Globus pallidus (tissue), 1 donor: ENCODE results near the gene KIF2B.
"Not testable (repeated sequence)": the region's sequence is repeated elsewhere in the genome, so short reads cannot be mapped to it uniquely, and the experiment has no call there.

Experiments
- DNase-seq: peaks from one replicate; pipeline ENCODE4 v3.0.0-alpha.2; 2015; ENCODE audit warnings: low spot score

Gene KIF2B

GRCh38 chr17:53822764-53823163 is at the start of gene KIF2B:
TSS of gene KIF2B (plus strand) at chr17:53822927. CDS start at chr17:53823034, 107 bp downstream.
- DNase-seq, result no peak

DNA sequence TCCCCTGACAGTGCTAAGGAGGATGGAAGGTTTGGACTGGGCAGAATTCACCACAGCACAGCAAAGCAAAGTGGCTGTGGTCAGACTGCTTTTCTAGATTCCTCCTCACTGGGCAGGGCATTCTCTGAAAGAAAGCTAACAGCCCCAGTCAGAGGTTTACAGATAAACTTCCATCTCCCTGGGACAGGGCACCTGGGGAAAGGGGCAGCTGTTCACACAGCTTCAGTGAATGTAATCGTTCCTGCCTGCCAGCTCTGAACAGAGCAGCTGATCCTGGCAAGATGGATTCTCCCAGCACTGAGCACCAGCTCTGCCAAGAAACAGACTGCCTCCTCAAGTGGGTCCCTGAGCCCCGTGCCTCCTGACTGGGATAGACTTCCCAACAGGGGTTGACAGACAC is 42.4 kb upstream of the KIF2B start:
- DNase-seq, result no peak

DNA sequence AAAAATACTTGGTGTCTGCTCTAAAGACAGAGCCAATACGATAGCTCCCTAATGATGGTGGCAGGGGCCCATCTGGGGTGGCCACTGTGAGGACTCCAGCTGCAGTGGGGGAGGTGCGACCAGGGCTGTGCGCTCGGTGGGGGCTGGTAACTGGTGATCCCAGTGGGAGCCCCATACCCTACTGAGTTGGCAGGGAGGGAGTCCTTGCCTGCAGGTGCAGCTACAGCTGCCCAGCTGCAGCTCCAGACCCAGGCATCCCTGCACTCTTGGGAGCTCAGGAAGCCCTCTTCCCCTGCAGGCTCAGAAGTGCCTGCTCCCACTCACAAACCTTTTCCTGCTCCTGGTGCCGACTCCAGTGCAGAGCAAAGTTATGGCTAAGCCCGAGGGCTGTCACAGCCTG is 31.2 kb upstream of the KIF2B start:
- DNase-seq, result no peak

DNA sequence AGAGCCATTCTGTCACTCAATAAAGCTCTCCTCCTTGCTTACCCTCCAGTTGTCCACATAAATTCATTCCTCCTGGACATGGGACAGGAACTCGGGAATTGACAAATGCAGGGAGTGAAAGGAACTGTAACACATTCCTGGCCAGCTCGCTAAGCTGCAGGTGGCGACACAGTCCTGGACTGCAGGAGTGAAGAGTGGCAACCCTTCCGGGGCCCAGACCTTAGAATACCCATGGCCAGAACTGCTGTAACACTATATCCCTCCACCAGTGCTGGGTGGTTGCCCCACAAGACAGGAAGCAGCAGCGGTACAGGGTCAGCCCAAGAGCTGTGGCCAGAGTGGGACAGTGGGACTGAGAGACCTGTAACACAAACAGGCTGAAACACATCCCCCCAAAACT is 30.3 kb upstream of the KIF2B start:
- no peak for DNase-seq

DNA sequence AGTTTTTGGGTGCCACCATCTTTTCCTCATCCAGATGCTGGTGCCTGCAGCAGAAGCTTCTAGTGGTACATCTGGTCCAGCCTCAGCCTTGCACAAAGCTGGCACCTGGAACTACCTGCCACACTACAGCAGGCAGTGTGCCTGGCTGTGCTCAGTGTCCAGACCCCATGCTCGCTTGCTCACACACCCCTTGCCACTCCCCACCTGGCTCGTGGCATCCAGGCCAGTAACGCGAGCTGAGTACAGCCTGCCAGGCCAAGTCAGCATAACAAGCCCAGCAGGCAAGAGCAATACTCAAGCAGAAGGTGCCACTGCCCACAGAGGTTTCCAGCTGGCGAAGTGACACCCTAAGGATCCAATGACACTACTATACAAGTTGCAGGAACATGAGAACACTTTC is 29.7 kb upstream of the KIF2B start:
- no peak for DNase-seq

- DNase-seq, result no peak
These were observed 27.9 kb upstream of the KIF2B start for GRCh38 chr17:53794875-53795274.

DNA sequence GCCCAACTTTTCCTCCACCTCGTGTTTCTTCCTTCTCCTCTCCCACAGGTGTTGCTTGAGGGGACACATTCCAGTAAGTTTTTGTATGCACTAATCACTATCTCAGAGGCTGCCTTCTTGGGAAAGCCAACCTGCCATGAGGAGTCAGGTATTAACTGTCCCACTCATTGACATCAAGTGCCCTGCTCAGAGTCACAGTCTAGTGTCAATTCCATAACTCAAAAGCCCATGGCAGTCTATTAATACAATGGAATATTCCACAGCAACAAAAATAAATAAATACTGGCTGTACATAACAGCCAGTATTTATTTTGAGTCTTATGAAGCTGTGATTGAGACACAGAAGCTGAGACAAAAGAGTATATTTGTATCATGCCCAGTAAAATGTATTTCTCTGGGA is 26.1 kb upstream of the KIF2B start:
- no peak for DNase-seq

- DNase-seq, result no peak
These were observed 25.2 kb upstream of the KIF2B start for GRCh38 chr17:53797501-53797900.

DNA sequence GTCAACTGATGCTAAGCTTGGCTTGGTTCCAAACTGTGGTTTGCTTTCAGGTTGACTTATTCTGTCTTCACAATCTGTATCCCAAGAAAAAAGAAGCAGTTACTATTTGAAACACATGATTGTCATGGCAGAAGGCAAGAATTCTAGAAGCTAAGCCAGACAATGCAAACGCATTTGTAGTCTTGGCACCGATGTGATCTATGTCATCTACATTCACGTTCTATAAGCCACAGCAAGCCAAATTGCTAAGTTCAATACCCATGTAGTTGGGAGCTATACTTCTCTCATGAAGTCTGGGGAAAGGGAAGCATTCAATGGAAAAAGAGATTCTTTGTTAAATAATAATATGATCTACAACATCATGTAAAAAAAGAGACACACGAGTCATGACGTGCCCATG is 18.3 kb upstream of the KIF2B start:
- DNase-seq, result no peak

- DNase-seq, result no peak
These were observed 16.3 kb upstream of the KIF2B start for GRCh38 chr17:53806473-53806872.

DNA sequence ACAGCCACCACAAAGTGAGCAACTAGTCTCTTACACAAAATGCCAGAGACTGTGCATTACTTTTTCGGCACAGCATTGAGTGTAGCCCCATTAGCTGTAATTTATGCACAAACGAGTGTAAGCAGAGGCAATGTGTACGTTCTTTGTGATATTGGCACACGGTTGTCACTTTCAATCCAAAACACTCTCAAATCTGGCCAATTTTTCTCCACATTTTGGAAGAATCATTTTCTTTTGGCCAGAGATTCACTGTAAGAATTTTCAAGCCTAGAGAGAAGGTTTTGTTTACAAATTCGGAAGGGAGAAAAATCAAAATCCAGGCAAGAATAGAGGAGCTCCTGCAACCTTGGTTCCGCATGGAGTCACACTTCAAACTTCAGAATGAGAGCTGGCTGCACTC is 15.4 kb upstream of the KIF2B start:
- DNase-seq, result no peak

DNA sequence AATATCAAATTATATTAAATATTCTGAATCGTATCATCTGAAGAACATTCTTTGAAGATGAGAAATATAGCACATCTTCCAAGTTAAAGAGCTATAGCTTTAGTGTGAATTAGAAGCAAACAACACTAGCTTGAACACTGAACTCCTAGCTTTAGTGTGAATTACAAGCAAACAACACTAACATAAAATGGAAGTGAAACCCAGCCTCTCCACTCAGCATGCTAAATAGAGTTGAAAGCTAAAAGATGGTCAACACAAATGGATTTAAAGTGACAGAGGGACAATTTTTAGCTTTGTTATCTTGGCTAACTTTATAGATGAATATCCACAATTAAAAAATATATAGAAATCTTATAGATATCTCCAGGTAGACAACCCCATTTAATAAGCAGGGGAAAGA is 4.5 kb upstream of the KIF2B start:
- no peak for DNase-seq

- DNase-seq, result no peak
These were observed 3.8 kb upstream of the KIF2B start for GRCh38 chr17:53818929-53819328.

GRCh38 chr17:53819956-53820355 is 2.8 kb upstream of the KIF2B start:
- no peak for DNase-seq

DNA sequence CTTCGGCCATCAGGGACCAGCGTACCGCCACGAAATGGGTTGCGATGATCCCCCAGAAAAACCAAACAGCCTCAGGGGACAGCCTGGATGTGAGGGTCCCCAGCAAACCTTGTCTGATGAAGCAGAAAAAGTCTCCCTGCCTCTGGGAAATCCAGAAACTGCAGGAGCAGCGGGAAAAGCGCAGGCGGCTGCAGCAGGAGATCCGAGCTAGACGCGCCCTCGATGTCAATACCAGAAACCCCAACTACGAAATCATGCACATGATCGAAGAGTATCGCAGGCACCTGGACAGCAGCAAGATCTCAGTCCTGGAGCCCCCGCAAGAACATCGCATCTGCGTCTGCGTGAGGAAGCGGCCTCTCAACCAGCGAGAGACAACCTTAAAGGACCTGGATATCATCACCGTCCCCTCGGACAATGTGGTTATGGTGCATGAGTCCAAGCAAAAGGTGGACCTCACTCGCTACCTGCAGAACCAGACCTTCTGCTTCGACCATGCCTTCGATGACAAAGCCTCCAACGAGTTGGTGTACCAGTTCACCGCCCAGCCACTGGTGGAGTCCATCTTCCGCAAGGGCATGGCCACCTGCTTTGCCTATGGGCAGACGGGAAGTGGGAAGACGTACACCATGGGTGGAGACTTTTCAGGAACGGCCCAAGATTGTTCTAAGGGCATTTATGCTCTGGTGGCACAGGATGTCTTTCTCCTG is 769 bp downstream of the KIF2B start:
- no peak for DNase-seq

DNA sequence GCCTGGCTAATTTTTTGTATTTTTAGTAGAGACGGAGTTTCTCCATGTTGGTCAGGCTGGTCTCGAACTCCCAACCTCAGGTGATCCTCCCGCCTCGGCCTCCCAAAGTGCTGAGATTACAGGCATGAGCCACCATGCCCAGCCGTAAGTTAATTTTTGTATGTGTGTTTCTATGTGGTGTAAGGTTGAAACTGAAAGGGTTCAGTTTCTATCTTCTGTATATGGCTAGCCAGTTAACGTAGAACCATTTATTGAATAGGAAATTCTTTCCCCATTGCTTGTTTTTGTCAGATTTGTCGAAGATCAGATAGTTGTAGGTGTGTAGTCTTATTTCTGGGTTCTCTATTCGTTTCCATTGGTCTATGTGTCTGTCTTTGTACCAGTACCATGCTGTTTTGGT is 12.0 kb downstream of the KIF2B start:
- not testable (repeated sequence) for DNase-seq

DNA sequence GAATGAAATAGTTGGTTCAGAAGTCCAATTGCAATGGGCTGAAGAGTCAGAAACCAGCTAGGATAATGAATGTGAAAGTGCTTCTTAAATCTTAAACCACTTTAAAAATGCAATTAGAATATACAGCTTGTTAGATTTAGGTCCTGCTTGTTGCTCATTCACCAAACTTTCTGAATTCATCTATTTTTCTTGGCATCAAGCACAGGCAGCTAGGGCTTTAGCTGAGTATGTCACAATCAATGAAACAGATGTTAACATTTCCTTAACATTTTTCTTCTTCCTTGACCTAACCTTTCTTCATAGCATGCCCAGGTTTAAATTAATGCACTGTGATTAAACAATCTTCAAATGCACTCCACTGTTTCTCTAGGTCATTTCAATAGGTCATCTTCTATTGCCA is 14.4 kb downstream of the KIF2B start:
- no peak for DNase-seq

- DNase-seq, result no peak
These were observed 21.9 kb downstream of the KIF2B start for GRCh38 chr17:53844491-53845107.

DNA sequence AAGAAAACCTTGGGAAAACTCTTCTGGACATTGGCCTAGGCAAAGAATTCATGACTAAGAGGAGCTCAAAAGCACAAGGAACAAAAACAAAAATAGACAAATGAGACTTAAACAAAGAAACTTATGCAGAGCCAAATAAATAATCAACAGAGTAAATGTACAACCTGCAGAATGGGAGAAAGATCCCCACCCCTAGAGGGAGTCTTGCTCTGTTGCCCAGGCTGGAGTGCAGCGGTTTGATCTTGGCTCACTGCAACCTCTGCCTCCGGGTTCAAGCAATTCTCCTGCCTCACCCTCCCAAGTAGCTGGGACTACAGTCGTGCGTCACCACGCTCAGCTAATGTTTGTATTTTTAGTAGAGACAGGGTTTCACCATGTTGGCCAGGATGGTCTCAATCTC is 48.4 kb downstream of the KIF2B start:
- not testable (repeated sequence) for DNase-seq
